Spleen (tissue), 11 donors: ENCODE data around the gene SLC66A1. TPM values are rescaled to one million over a fixed set of nuclear protein-coding genes. Genes with fewer than 3 reads are reported as not detected.

Experiments
- DNase-seq: peaks from one replicate; pipeline ENCODE4 v3.0.0-alpha.2; 2020
- H3K27ac ChIP-seq, 8 donors: fragments of 200-600 bp; sonication (generic) in 7 of 8; 1 replicate in 4 of 8; 2 replicates in 4 of 8; pipeline versions ENCODE4 v1.5.0 to v1.8.0; 2016 to 2021; ENCODE audit warnings: inconsistent platforms in 4 of 8, mild to moderate bottlenecking in 4 of 8, moderate library complexity in 1 of 8
- H3K27me3 ChIP-seq, 7 donors: fragments of 200-600 bp; sonication (generic) in 6 of 7; replicated peaks in 1 of 7; 1 replicate in 4 of 7; 2 replicates in 3 of 7; pipeline versions ENCODE4 v1.5.0 to v1.8.0; 2016 to 2021; ENCODE audit warnings: inconsistent platforms in 3 of 7, mild to moderate bottlenecking in 1 of 7
- H3K36me3 ChIP-seq, 6 donors: fragments of 200-600 bp; sonication (generic) in 5 of 6; 1 replicate in 4 of 6; 2 replicates in 2 of 6; pipeline versions ENCODE4 v1.5.0 to v1.8.0; 2016 to 2021; ENCODE audit warnings: inconsistent platforms in 2 of 6
- H3K4me1 ChIP-seq, 6 donors: fragments of 200-600 bp; sonication (generic) in 5 of 6; 1 replicate in 3 of 6; 2 replicates in 3 of 6; pipeline versions ENCODE4 v1.5.0 to v1.8.0; 2016 to 2021; ENCODE audit warnings: inconsistent platforms in 3 of 6
- H3K4me3 ChIP-seq, 8 donors: fragments of 200-600 bp; sonication (generic) in 7 of 8; 1 replicate in 4 of 8; 2 replicates in 4 of 8; pipeline versions ENCODE4 v1.5.0 to v1.8.0; 2016 to 2021; ENCODE audit warnings: inconsistent platforms in 4 of 8, mild to moderate bottlenecking in 4 of 8, moderate library complexity in 2 of 8
- H3K9me3 ChIP-seq, 8 donors: fragments of 200-600 bp; sonication (generic) in 7 of 8; 1 replicate in 4 of 8; 2 replicates in 4 of 8; pipeline versions ENCODE4 v1.5.0 to v1.8.0; 2016 to 2021; ENCODE audit warnings: inconsistent platforms in 4 of 8
- POLR2A ChIP-seq, 3 donors: fragments of 450-650 bp; IDR thresholded peaks; one replicate each; pipeline ENCODE4 v1.5.1; 2017; ENCODE audit warnings: antibody characterized with exemption in 3 of 3, mild to moderate bottlenecking in 1 of 3
- POLR2AphosphoS5 ChIP-seq, 3 donors: sonication (generic); formaldehyde crosslinking; IDR thresholded peaks; one replicate each; pipeline ENCODE4 v1.5.1; 2017; ENCODE audit warnings: antibody characterized with exemption in 3 of 3
- WGBS, 5 donors: extraction: QIAGEN DNeasy Blood & Tissue Kit in 3 of 5; methylation state at CpG; one replicate each; pipeline versions ENCODE4 v1.1.5 to v1.1.7; 2013 to 2018; 5-methylcytosine and 5-hydroxymethylcytosine counted together
- intact Hi-C: fragments of 100-400 bp; cut with DNase I; formaldehyde crosslinking; loops from one replicate; pipeline ENCODE4 v1.15.0; 2023; ENCODE audit warnings: low total_unique reads
- polyA plus RNA-seq, 3 donors: library from polyadenylated mRNA; stranded (reverse); fragments of 200-250 nt; gene quantifications; one replicate each; pipeline ENCODE4 v1.2.1, GENCODE V29; 2013
- total RNA-seq, 7 donors: library from RNA; depleted of rRNA in 3 of 7; stranded (reverse); fragments of >200 nt in 3 of 7; fragmentation: NEBNext Ultra II Directional in 4 of 7; extraction: Animal tissue kit (Norgen Biotek cat#: 25700) in 4 of 7; gene quantifications; one replicate each; pipeline versions ENCODE4 v1.1.0 to v1.2.1, GENCODE V29; 2016 to 2021
- TF ChIP-seq, protein P1 (sequence below), 11 experiments: fragments of 200-600 bp in 7 of 11; fragments of 450-650 bp in 4 of 11; sonication (generic) in 4 of 11; IDR thresholded peaks in 8 of 11; conservative IDR thresholded peaks in 3 of 11; 1 replicate in 7 of 11; 2 replicates in 4 of 11; pipeline versions ENCODE4 v1.4.0 to v1.8.0; 2016 to 2021; ENCODE audit warnings: antibody characterized with exemption in 11 of 11, inconsistent platforms in 4 of 11, mild to moderate bottlenecking in 1 of 11
- donor health status: healthy with polysubstance abuse.
- donor health status: DM: no; HTN: no; CAD: no; lungs with moderate emphysema.
- donor health status: DM: no; HTN: no; CAD: no.
- donor health status: Bipolar disorder and iron deficiency.
- donor health status: healthy.
- donor health status: DM: no; HTN: no; CAD: no.
- donor health status: DM: yes; HTN: yes; CAD: no.

Gene SLC66A1
- total and polyA plus RNA-seq, 10 donors, result 9.6 to 20.9 (median 13.9) TPM

DNA sequence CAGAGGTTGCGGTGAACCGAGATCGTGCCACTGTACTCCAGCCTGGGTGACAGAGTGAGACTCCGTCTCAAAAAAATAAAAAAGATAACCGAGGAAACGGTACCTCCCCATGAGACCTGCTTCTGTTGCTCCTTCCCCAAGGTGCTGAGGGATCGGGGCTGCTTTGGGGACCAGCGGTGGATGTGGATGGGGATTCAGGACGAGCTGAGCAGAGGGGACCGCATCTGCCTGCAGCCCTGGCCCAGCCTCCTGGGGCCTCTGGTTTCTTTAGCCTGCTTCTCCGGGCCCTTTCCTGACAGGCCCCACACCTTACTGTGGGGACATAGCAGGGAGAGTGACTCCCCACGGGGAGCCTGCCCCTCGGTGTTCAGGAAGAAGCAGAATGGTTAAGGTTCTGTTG, 17.1 kb downstream of the SLC66A1 start:
- Histone ChIP-seq H3K4me1 (no peaks in the 10 kb centered on the region), H3K9me3 (no peaks in the 10 kb centered on the region), H3K27ac (no peak overlapping the region), H3K4me3 (no peak overlapping the region), H3K27me3 (no peaks in the 10 kb centered on the region), H3K36me3 (peaks cover 0 to 91% (median 43%) of the 10 kb centered on the region in 6 donors)
- TF ChIP-seq POLR2A (IDR thresholded peaks at IDR 0.05), result no peak
- TF ChIP-seq POLR2AphosphoS5 (IDR thresholded peaks at IDR 0.05), result peak in 1 of 3 donors; percentile 26
- TF ChIP-seq, protein P1, sequence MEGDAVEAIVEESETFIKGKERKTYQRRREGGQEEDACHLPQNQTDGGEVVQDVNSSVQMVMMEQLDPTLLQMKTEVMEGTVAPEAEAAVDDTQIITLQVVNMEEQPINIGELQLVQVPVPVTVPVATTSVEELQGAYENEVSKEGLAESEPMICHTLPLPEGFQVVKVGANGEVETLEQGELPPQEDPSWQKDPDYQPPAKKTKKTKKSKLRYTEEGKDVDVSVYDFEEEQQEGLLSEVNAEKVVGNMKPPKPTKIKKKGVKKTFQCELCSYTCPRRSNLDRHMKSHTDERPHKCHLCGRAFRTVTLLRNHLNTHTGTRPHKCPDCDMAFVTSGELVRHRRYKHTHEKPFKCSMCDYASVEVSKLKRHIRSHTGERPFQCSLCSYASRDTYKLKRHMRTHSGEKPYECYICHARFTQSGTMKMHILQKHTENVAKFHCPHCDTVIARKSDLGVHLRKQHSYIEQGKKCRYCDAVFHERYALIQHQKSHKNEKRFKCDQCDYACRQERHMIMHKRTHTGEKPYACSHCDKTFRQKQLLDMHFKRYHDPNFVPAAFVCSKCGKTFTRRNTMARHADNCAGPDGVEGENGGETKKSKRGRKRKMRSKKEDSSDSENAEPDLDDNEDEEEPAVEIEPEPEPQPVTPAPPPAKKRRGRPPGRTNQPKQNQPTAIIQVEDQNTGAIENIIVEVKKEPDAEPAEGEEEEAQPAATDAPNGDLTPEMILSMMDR (IDR thresholded peaks at IDR 0.05 in 8 of 11, conservative IDR thresholded peaks at IDR 0.05 in 3 of 11), result no peak
- intact Hi-C loops, result no loop called here
- 86 to 94% (median 93%) methylated on average over 12 to 13 of the region's 13 CpGs for WGBS, 5 donors
- DNase-seq, result no peak

DNA sequence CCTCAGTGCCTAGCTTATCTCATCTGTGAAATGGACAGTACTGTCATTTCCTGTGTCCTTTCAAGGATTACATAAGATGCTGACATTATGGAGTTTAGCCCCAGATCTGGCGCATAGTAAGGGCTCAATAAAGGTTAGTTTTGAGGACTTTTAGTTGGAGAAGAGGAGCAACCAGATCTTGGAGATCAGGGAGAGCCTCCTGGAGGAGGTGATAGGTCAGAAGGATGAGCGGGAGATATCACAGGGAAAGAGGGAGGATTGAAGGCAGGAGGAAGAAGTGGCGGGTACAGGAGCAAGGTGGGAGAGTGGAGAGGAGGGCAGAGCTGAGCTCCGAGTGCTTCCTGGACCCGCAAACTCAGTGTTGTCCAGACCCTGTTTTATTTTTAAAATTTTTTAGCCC, 17.5 kb downstream of the SLC66A1 start:
- 88 to 96% (median 90%) methylated on average over 5 of the region's 5 CpGs for WGBS, 5 donors
- no peaks in the 10 kb centered on the region for H3K9me3 ChIP-seq
- intact Hi-C loops, result no loop called here
- H3K36me3 ChIP-seq, result peaks cover 0 to 87% (median 39%) of the 10 kb centered on the region in 6 donors
- H3K27ac ChIP-seq, result no peak overlapping the region
- no peaks in the 10 kb centered on the region for H3K27me3 ChIP-seq
- DNase-seq, result no peak
- TF ChIP-seq, protein P1 (IDR thresholded peaks at IDR 0.05 in 8 of 11, conservative IDR thresholded peaks at IDR 0.05 in 3 of 11), result no peak
- H3K4me1 ChIP-seq, result no peaks in the 10 kb centered on the region
- no peak overlapping the region for H3K4me3 ChIP-seq

DNA sequence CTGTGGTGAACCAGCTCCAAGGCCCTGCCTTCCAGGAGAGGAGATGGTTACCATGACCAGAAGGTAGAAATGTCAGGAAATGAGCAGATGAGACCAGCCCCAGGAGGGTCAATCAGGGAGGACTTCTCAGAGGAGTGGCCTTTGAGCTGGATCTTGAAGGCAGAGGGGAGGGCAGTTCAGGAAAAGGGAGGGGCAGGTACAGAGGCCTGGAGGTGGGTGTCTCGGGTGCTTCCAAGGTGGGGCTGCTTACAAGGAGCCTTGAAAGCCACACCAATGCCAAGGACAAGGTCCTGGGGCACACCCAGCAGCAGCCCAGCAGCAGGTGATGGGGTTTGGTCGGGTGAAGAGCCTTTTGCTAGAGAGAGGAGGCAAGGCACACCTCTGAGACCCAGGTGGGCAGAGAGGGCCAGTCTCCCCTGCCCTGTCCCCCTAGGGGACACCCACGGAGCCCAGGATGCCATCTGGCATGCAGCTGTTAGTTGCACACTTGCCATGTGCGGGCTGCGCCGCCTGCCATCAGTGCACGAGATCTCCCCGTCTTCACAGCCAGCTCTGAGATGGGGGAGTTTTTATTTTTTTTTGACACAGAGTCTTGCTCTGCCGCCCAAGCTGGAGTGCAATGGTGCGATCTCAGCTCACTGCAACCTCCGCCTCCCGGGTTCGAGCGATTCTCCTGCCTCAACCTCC, 18.5 kb downstream of the SLC66A1 start:
- TF ChIP-seq, protein P1 (IDR thresholded peaks at IDR 0.05 in 8 of 11, conservative IDR thresholded peaks at IDR 0.05 in 3 of 11), result no peak
- TF ChIP-seq POLR2AphosphoS5 (IDR thresholded peaks at IDR 0.05) (peak in 2 of 3 donors; percentile 1 to 13), POLR2A (IDR thresholded peaks at IDR 0.05) (no peak)
- H3K27me3 ChIP-seq, result no peaks in the 10 kb centered on the region
- 84 to 93% (median 91%) methylated on average over 7 to 14 of the region's 14 CpGs for WGBS, 5 donors
- no peak for DNase-seq
- H3K27ac ChIP-seq, result no peak overlapping the region
- no peaks in the 10 kb centered on the region for H3K9me3 ChIP-seq
- peaks cover 0 to 77% (median 31%) of the 10 kb centered on the region in 6 donors for H3K36me3 ChIP-seq
- intact Hi-C loops, result no loop called here
- no peaks in the 10 kb centered on the region for H3K4me1 ChIP-seq
- H3K4me3 ChIP-seq, result no peak overlapping the region

DNA sequence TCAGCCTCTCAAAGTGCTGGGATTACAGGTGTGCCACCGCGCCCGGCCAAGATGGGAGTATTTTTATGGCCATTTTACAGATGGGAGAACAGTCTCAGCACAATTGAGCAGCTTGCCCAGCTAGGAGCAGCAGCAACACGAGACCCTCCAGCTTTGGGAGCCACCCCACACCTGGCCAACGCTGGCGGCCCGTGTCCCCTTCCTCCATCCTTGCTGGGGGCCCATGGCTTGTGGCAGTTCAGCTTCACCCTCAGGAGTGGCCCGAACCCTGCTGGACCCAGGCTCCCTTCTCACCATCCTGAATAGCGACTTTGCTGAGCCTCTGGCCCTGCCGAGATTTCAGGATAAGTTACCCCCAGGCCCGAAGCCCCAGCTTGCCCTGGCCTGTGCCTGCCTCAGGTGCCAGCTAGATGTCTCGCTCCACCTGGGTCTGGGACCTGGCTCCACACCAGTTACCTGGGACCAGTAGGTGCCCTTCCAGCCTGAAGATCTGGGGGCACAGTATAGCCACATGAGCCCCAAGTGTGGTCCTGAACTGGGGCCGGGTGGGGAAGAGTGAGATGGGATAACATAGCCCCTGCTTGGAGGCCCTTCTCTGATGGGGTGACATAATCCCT, 19.2 kb downstream of the SLC66A1 start:
- no peaks in the 10 kb centered on the region for H3K4me1 ChIP-seq
- no peak for DNase-seq
- H3K27ac ChIP-seq, result no peak overlapping the region
- H3K4me3 ChIP-seq, result no peak overlapping the region
- no peaks in the 10 kb centered on the region for H3K27me3 ChIP-seq
- peaks cover 0 to 69% (median 23%) of the 10 kb centered on the region in 6 donors for H3K36me3 ChIP-seq
- TF ChIP-seq, protein P1 (IDR thresholded peaks at IDR 0.05 in 8 of 11, conservative IDR thresholded peaks at IDR 0.05 in 3 of 11), result no peak
- TF ChIP-seq POLR2AphosphoS5 (IDR thresholded peaks at IDR 0.05), result peak in 2 of 3 donors; percentile 22 to 71
- no peak for TF ChIP-seq POLR2A (IDR thresholded peaks at IDR 0.05)
- H3K9me3 ChIP-seq, result no peaks in the 10 kb centered on the region
- WGBS, 5 donors, result 87 to 97% (median 92%) methylated on average over 10 to 13 of the region's 13 CpGs
- intact Hi-C loops, result no loop called here
